ENCODE results near the gene SH3D19. TPM values are rescaled to one million over a fixed set of nuclear protein-coding genes. Genes with fewer than 3 reads are reported as not detected.

Gene SH3D19
- total RNA-seq, 1 experiment from 2014 or later: 29.7 TPM

- no peak overlapping the region for H3K27ac ChIP-seq (ENCODE audit: insufficient read length, low read depth, low read length)
- no CpG with 5 or more reads among the region's 2 CpGs for whole genome bisulfite sequencing (ENCODE audit: extremely low coverage, insufficient read length, low lambda C conversion rate)
- no peak overlapping the region for H3T11ph ChIP-seq (ENCODE audit: low read length)
- H2BK20ac ChIP-seq (ENCODE audit: low read depth, low read length, poor library complexity, severe bottlenecking): no peak overlapping the region
- no peak overlapping the region for H3K56ac ChIP-seq (ENCODE audit: insufficient read length, low read depth, low read length)
- no peak overlapping the region for H3K4me3 Mint-ChIP-seq
- H2AK5ac ChIP-seq (ENCODE audit: insufficient read length, low read length): no peak overlapping the region
- H3K27me3 ChIP-seq (ENCODE audit: insufficient read depth, low read length): no peaks in the 10 kb centered on the region
- DNase-seq: no peak
- H3K27ac Mint-ChIP-seq: no peak overlapping the region
- H2BK12ac ChIP-seq (ENCODE audit: insufficient read length, low read depth, low read length): no peak overlapping the region
- no peaks in the 10 kb centered on the region for H3K27me3 Mint-ChIP-seq (ENCODE audit: low read depth)
- no peaks in the 10 kb centered on the region; the same call in 1 of the 2 replicates for H3K79me2 ChIP-seq (ENCODE audit: insufficient read depth, low read length)
- no peak for TF ChIP-seq CTCF (conservative IDR thresholded peaks at IDR 0.05)
- no peak overlapping the region for H2BK120ac ChIP-seq (ENCODE audit: low read depth, low read length, poor library complexity, severe bottlenecking)
- H3K18ac ChIP-seq (ENCODE audit: insufficient read length, low read depth, low read length): no peak overlapping the region
- H3K9me3 ChIP-seq (ENCODE audit: control insufficient read depth, low read depth, low read length): no peaks in the 10 kb centered on the region
- H4K20me1 ChIP-seq (ENCODE audit: control insufficient read depth, insufficient read depth, insufficient read length): no peaks in the 10 kb centered on the region
- H3K4me1 Mint-ChIP-seq: peaks cover 18 to 19% of the 10 kb centered on the region in 2 experiments
- no peak overlapping the region for H4K91ac ChIP-seq (ENCODE audit: insufficient read length, low read depth, low read length)
- H3K23me2 ChIP-seq (ENCODE audit: insufficient read length, low read depth, low read length, poor library complexity, severe bottlenecking): no peaks in the 10 kb centered on the region
- no peak overlapping the region for H4K8ac ChIP-seq (replicated peaks; ENCODE audit: insufficient read length, low read depth, low read length)
- H2BK5ac ChIP-seq (ENCODE audit: insufficient read length, low read length): no peak overlapping the region
- peaks cover 7% of the 10 kb centered on the region; the same call in 1 of the 2 replicates for H3K4me1 ChIP-seq (ENCODE audit: insufficient read depth, low read length)
- peaks cover 6 to 8% (median 8%) of the 10 kb centered on the region in 3 experiments; a peak in 5 of 7 replicates for H3K36me3 Mint-ChIP-seq (ENCODE audit: insufficient read depth in 1 of 3, low read depth in 3 of 3)
- H2BK15ac ChIP-seq (ENCODE audit: low read depth, low read length): no peak overlapping the region
- no peak overlapping the region for H4K5ac ChIP-seq (ENCODE audit: insufficient read length, low read depth, low read length)
- H3K9me3 Mint-ChIP-seq: peaks cover 5 to 6% of the 10 kb centered on the region in 2 experiments; a peak in 3 of 5 replicates
- H3K4ac ChIP-seq (ENCODE audit: low read depth, low read length): no peak overlapping the region
- H3K23ac ChIP-seq (ENCODE audit: insufficient read length, low read depth, low read length): no peak overlapping the region
- H3K79me1 ChIP-seq (ENCODE audit: insufficient read depth, low read depth, low read length, poor library complexity, severe bottlenecking): no peaks in the 10 kb centered on the region
- H3K9ac ChIP-seq (ENCODE audit: extremely low read depth, insufficient read length, low read length): no peak overlapping the region
- no peak overlapping the region for H2AFZ ChIP-seq (ENCODE audit: low read length)
- H3K4me2 ChIP-seq (ENCODE audit: insufficient read depth, insufficient read length, low read length): no peak overlapping the region
- H3K14ac ChIP-seq (ENCODE audit: insufficient read depth, low read length): no peak overlapping the region
Observed at GRCh38 chr4:151251603-151252304, 73.7 kb downstream of the SH3D19 start.

Data from H9 (cell line).